ENCODE data around the gene STT3B.

STT3B gene

GRCh38 chr3:31615071-31615875, 82.5 kb downstream of the STT3B start:
- no peak overlapping the region for H3K4me3 ChIP-seq (ENCODE audit: low read depth, low read length)
- DNase-seq = no peak
- H3K27me3 ChIP-seq (ENCODE audit: insufficient read depth, low read depth, severe bottlenecking) = no peaks in the 10 kb centered on the region
- H3K27ac ChIP-seq = no peak overlapping the region
- TF ChIP-seq CTCF (IDR thresholded peaks at IDR 0.05; ENCODE audit: low read depth, low read length) = no peak
- peaks cover 12% of the 10 kb centered on the region for H3K36me3 ChIP-seq
- H3K9me3 ChIP-seq (ENCODE audit: severe bottlenecking) = no peaks in the 10 kb centered on the region

DNA sequence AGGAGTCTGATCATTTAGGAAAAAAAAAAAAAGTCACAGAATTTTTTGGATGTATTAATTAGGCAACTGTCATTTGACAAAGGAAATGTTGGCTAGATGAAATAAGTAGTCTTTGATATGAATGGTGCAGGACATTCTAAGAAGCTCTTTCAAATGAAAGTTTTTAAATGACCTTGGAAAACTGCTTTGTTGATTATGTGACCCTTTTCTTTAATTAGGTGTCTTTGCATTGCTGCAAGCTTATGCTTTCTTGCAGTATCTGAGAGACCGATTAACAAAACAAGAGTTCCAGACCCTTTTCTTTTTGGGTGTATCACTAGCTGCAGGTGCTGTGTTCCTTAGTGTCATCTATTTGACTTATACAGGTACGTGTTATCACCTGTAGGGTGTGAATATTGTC, 84.0 kb downstream of the STT3B start:
- H3K9me3 ChIP-seq (ENCODE audit: severe bottlenecking) = no peaks in the 10 kb centered on the region
- H3K27ac ChIP-seq = no peak overlapping the region
- H3K36me3 ChIP-seq = peaks cover 24% of the 10 kb centered on the region
- no peaks in the 10 kb centered on the region for H3K27me3 ChIP-seq (ENCODE audit: insufficient read depth, low read depth, severe bottlenecking)
- no peak for DNase-seq
- no peak overlapping the region for H3K4me3 ChIP-seq (ENCODE audit: low read depth, low read length)
- no peak for TF ChIP-seq CTCF (IDR thresholded peaks at IDR 0.05; ENCODE audit: low read depth, low read length)

- H3K27ac ChIP-seq = no peak overlapping the region
- no peaks in the 10 kb centered on the region for H3K27me3 ChIP-seq (ENCODE audit: insufficient read depth, low read depth, severe bottlenecking)
- DNase-seq = no peak
- H3K36me3 ChIP-seq = peaks cover 56% of the 10 kb centered on the region
- H3K9me3 ChIP-seq (ENCODE audit: severe bottlenecking) = no peaks in the 10 kb centered on the region
- TF ChIP-seq CTCF (IDR thresholded peaks at IDR 0.05; ENCODE audit: low read depth, low read length) = no peak
- H3K4me3 ChIP-seq (ENCODE audit: low read depth, low read length) = no peak overlapping the region
Measured at GRCh38 chr3:31620656-31621055, 87.9 kb downstream of the STT3B start.

GRCh38 chr3:31621314-31621713, 88.6 kb downstream of the STT3B start:
- no peak for DNase-seq
- Histone ChIP-seq H3K36me3 (peaks cover 63% of the 10 kb centered on the region), H3K27me3 (ENCODE audit: insufficient read depth, low read depth, severe bottlenecking) (no peaks in the 10 kb centered on the region), H3K27ac (no peak overlapping the region), H3K4me3 (ENCODE audit: low read depth, low read length) (no peak overlapping the region), H3K9me3 (ENCODE audit: severe bottlenecking) (no peaks in the 10 kb centered on the region)
- no peak for TF ChIP-seq CTCF (IDR thresholded peaks at IDR 0.05; ENCODE audit: low read depth, low read length)

GRCh38 chr3:31622636-31623288, 90.0 kb downstream of the STT3B start:
- Histone ChIP-seq H3K9me3 (ENCODE audit: severe bottlenecking) (no peaks in the 10 kb centered on the region), H3K27me3 (ENCODE audit: insufficient read depth, low read depth, severe bottlenecking) (no peaks in the 10 kb centered on the region), H3K4me3 (ENCODE audit: low read depth, low read length) (no peak overlapping the region), H3K36me3 (peaks cover 74% of the 10 kb centered on the region), H3K27ac (no peak overlapping the region)
- TF ChIP-seq CTCF (IDR thresholded peaks at IDR 0.05; ENCODE audit: low read depth, low read length) = no peak
- no peak for DNase-seq
